Measurements from ENCODE around the gene TP53TG3E.
"Not testable (repeated sequence)": the region's sequence is repeated elsewhere in the genome, so short reads cannot be mapped to it uniquely, and the experiment has no call there.

- not testable (repeated sequence) for TF ChIP-seq POLR2AphosphoS5 (IDR thresholded peaks at IDR 0.05); CTCF (IDR thresholded peaks at IDR 0.05 in 8 of 11, conservative IDR thresholded peaks at IDR 0.05 in 3 of 11)
These were observed at the start of gene TP53TG3E for GRCh38 chr16:33304006-33304405.
